A673 (cell line): ENCODE results near the gene WNT7A. TPM values are rescaled to one million over a fixed set of nuclear protein-coding genes. Genes with fewer than 3 reads are reported as not detected.

Experiments
- BruUV-seq: library from RNA; stranded (reverse); fragments of 400-500 nt; replicated peaks from 2 replicates; lab custom pipeline; 2021; lab: Mats Ljungman, UMichigan
- CTCF ChIA-PET: fragments of 300-600 bp; sonication (Branson Sonifier 250); formaldehyde crosslinking; loops from one replicate; lab custom pipeline; 2022; ENCODE audit warnings: antibody characterized with exemption; lab: Charles Lee
- POLR2A ChIA-PET: fragments of 300-600 bp; sonication (Branson Sonifier 250); formaldehyde crosslinking; loops from one replicate; lab custom pipeline; 2022; ENCODE audit warnings: antibody characterized with exemption; ENCODE audit not compliant: low non-redundant PET; lab: Charles Lee
- DNase-seq: peaks from one replicate; pipeline ENCODE4 v3.0.0-alpha.2; 2015; ENCODE audit warnings: low spot score
- H3K27ac ChIP-seq: fragments of 200-600 bp; sonication (generic); 2 replicates; pipeline ENCODE4 v1.5.1; 2016; ENCODE audit warnings: mixed run types, low read depth, mild to moderate bottlenecking, mixed read lengths, antibody characterized with exemption, low read length; ENCODE audit not compliant: poor library complexity, severe bottlenecking
- H3K27me3 ChIP-seq: fragments of 200-600 bp; sonication (generic); replicated peaks from 2 replicates; pipeline ENCODE4 v1.6.1; 2017; ENCODE audit warnings: mixed run types, low read depth, mild to moderate bottlenecking, mixed read lengths, antibody characterized with exemption, low read length; ENCODE audit not compliant: insufficient read depth, poor library complexity
- H3K36me3 ChIP-seq: fragments of 200-600 bp; sonication (generic); 2 replicates; pipeline ENCODE4 v1.6.1; 2016; ENCODE audit warnings: mixed run types, mild to moderate bottlenecking, mixed read lengths, antibody characterized with exemption, low read length; ENCODE audit not compliant: insufficient read depth, poor library complexity, severe bottlenecking
- H3K4me1 ChIP-seq: fragments of 200-600 bp; sonication (generic); 2 replicates; pipeline ENCODE4 v1.6.1; 2017; ENCODE audit warnings: mixed run types, mild to moderate bottlenecking, mixed read lengths, antibody characterized with exemption, low read length; ENCODE audit not compliant: insufficient read depth, poor library complexity, severe bottlenecking
- H3K4me3 ChIP-seq: fragments of 200-600 bp; sonication (generic); 2 replicates; pipeline ENCODE4 v1.5.1; 2016; ENCODE audit warnings: low read depth, mixed run types, mild to moderate bottlenecking, mixed read lengths, low read length; ENCODE audit not compliant: poor library complexity, severe bottlenecking
- H3K9me3 ChIP-seq: fragments of 200-600 bp; sonication (generic); 2 replicates; pipeline ENCODE4 v1.6.1; 2016; ENCODE audit warnings: mixed run types, low read depth, mild to moderate bottlenecking, mixed read lengths, antibody characterized with exemption, low read length; ENCODE audit not compliant: poor library complexity, severe bottlenecking
- EZH2 ChIP-seq: fragments of 200-600 bp; sonication (generic); IDR thresholded peaks from 2 replicates; pipeline ENCODE4 v1.6.1; 2017; ENCODE audit warnings: borderline replicate concordance, low read depth, mild to moderate bottlenecking, mixed read lengths, antibody characterized with exemption, low read length; ENCODE audit not compliant: poor library complexity, severe bottlenecking
- intact Hi-C: fragments of 100-400 bp; cut with micrococcal nuclease; formaldehyde crosslinking; loops from one replicate; pipeline ENCODE4 v1.10.0; 2022; ENCODE audit not compliant: unreplicated experiment
- total RNA-seq: library from RNA; stranded (reverse); gene quantifications from 2 replicates; pipeline ENCODE4 v1.2.3, GENCODE V29; 2021
- TF ChIP-seq, protein P1 (sequence below): fragments of 300-800, 200-600 bp; sonication (generic); conservative IDR thresholded peaks from 2 replicates; pipeline ENCODE4 v1.5.1; 2017; ENCODE audit warnings: low read depth, mild to moderate bottlenecking, antibody characterized with exemption, low read length, moderate library complexity, mixed read lengths

WNT7A gene
- total RNA-seq, 1 experiment from 2014 or later: not detected

DNA sequence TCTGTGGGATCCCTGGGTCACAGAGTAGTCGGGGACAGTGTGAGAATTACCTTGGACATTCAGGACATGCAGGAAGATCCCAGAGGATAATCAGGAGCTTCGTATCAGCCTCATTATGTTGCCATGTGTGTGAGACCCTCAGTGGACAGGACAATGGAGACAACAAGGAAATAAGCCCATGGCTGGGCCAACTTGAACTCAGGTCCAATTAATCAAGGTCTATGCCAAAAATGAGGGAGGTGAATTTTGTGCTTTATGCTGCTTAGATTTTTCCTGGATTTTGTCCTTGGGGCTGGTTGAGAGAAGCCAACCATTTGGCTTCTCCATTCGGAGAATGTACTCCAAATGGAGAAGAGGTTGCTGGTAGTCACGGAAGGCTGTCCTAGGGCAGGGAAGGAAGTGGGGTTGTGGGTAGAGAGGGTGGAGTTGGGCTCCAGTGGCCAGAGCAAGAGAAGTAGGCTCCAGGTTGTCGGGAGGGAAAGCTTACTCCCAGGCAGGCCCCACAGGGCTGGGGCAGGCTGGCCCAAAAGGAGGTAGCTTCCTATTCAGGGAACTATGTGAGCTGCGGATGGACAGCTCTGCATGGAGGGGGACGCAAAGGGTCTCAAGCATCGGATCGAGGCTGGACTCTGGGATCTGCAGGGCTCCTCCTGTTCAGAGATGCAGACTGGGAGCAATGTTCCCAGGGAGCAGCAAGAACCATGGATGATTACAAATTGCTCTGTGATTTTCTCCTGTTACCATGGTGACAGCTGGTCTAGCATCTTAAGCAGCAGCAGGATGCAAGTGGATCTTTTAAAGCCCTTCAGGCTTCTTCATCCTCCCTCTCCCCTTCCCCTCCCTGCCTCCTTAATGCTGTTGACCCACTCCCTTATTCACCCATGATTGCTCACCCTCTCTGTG is 91.1 kb downstream of the WNT7A start:
- BruUV-seq: no TSS peak
- intact Hi-C loops: no loop called here
- no peak for DNase-seq
- ChIA-PET CTCF (no interaction called here), POLR2A (no interaction called here)
- Histone ChIP-seq H3K4me3 (no peak overlapping the region), H3K27me3 (peaks cover 49% of the 10 kb centered on the region), H3K36me3 (no peaks in the 10 kb centered on the region), H3K27ac (no peak overlapping the region), H3K4me1 (no peaks in the 10 kb centered on the region), H3K9me3 (no peaks in the 10 kb centered on the region)
- TF ChIP-seq EZH2: no peak
- TF ChIP-seq, protein P1, sequence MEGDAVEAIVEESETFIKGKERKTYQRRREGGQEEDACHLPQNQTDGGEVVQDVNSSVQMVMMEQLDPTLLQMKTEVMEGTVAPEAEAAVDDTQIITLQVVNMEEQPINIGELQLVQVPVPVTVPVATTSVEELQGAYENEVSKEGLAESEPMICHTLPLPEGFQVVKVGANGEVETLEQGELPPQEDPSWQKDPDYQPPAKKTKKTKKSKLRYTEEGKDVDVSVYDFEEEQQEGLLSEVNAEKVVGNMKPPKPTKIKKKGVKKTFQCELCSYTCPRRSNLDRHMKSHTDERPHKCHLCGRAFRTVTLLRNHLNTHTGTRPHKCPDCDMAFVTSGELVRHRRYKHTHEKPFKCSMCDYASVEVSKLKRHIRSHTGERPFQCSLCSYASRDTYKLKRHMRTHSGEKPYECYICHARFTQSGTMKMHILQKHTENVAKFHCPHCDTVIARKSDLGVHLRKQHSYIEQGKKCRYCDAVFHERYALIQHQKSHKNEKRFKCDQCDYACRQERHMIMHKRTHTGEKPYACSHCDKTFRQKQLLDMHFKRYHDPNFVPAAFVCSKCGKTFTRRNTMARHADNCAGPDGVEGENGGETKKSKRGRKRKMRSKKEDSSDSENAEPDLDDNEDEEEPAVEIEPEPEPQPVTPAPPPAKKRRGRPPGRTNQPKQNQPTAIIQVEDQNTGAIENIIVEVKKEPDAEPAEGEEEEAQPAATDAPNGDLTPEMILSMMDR: no peak

DNA sequence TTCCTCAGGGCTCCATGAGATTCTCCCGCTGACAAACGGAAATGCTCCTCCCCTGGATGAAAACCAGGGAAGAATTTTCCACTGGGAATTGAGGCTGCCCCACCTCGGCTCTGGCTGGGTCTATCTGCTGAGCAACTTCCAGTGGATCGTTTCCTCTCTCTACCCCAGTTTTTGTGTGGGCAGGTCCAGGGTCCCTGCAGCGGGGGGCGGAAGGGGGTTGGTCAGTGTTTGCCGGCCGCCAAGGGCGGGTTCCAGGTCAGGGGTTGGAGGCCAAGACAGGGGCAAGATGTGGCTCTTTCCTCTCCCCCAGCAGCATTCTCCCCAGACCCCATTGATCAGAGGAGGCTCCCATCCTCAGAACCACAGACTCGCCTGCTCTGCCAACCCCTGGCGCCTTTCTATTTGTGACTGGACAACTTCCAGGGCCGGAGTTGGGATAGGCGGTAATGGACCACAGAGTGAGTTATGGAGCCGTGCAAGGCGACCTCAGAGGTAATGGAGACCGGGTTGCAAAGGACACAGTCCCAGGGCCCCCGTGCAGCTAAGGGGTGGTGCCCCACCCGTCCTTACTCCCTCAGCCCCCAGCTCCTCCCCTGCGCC is 92.2 kb downstream of the WNT7A start:
- ChIA-PET POLR2A (no interaction called here), CTCF (no interaction called here)
- H3K4me3 ChIP-seq: no peak overlapping the region
- BruUV-seq: no TSS peak
- no peaks in the 10 kb centered on the region for H3K4me1 ChIP-seq
- peaks cover 58% of the 10 kb centered on the region for H3K27me3 ChIP-seq
- H3K36me3 ChIP-seq: no peaks in the 10 kb centered on the region
- TF ChIP-seq, protein P1: no peak
- no peak for TF ChIP-seq EZH2
- H3K27ac ChIP-seq: no peak overlapping the region
- no peak for DNase-seq
- H3K9me3 ChIP-seq: no peaks in the 10 kb centered on the region
- intact Hi-C loops: no loop called here

DNA sequence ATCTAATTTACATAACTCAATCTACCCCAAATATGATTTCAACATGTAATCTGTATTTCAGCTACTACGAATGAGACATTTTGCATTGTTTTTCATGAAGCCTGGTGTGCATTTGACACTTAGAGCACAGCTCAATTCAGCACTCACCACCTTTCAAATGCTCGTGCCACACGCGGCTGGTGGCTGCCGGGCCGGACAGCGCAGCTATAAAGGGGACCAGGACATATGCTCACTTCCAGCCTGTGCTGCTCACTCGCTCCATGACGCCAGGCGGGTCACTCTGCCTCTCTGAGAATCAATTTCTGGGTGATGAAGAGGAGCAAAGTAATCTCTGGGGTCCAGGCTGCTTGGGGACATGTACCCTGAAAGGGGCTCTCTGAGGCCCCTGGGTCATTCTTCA is 93.1 kb downstream of the WNT7A start:
- POLR2A ChIA-PET: no interaction called here
- no peak for TF ChIP-seq EZH2
- TF ChIP-seq, protein P1: no peak
- Histone ChIP-seq H3K4me3 (no peak overlapping the region), H3K9me3 (no peaks in the 10 kb centered on the region), H3K27ac (no peak overlapping the region), H3K36me3 (no peaks in the 10 kb centered on the region), H3K4me1 (no peaks in the 10 kb centered on the region), H3K27me3 (peaks cover 57% of the 10 kb centered on the region)
- DNase-seq: no peak
- CTCF ChIA-PET: no interaction called here
- intact Hi-C loops: no loop called here
- no TSS peak for BruUV-seq
